GM12873 (cell line): ENCODE measurements around the gene B4GALT5.

ENCODE experiments used
- TF ChIP-seq, protein P1 (sequence below): IDR thresholded peaks from 2 replicates; pipeline ENCODE4 v1.5.1; 2012; ENCODE audit warnings: low read depth, mild to moderate bottlenecking, moderate library complexity, low read length, control low read depth; ENCODE audit not compliant: insufficient read depth; ENCODE audit errors: missing control alignments

The B4GALT5 gene

DNA sequence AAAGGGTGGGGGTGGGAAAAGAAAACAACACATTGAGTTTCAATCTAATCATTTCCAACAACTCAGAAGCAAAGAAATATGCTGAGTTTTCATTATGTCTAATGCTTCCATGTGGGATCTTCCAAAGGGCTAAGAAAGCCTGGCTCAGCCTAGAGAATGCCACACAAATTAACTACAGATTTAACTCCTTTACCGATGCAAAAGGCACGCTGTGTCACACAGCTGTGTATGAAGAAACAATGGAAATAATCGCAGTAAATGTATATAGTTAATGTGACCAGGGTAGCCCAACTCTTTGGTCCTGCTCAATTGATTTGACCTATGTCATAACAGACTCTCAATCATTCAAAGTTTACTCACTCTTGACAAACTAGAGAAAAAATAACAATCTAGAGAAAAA, 17.8 kb downstream of the B4GALT5 start:
- TF ChIP-seq, protein P1, sequence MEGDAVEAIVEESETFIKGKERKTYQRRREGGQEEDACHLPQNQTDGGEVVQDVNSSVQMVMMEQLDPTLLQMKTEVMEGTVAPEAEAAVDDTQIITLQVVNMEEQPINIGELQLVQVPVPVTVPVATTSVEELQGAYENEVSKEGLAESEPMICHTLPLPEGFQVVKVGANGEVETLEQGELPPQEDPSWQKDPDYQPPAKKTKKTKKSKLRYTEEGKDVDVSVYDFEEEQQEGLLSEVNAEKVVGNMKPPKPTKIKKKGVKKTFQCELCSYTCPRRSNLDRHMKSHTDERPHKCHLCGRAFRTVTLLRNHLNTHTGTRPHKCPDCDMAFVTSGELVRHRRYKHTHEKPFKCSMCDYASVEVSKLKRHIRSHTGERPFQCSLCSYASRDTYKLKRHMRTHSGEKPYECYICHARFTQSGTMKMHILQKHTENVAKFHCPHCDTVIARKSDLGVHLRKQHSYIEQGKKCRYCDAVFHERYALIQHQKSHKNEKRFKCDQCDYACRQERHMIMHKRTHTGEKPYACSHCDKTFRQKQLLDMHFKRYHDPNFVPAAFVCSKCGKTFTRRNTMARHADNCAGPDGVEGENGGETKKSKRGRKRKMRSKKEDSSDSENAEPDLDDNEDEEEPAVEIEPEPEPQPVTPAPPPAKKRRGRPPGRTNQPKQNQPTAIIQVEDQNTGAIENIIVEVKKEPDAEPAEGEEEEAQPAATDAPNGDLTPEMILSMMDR: no peak

DNA sequence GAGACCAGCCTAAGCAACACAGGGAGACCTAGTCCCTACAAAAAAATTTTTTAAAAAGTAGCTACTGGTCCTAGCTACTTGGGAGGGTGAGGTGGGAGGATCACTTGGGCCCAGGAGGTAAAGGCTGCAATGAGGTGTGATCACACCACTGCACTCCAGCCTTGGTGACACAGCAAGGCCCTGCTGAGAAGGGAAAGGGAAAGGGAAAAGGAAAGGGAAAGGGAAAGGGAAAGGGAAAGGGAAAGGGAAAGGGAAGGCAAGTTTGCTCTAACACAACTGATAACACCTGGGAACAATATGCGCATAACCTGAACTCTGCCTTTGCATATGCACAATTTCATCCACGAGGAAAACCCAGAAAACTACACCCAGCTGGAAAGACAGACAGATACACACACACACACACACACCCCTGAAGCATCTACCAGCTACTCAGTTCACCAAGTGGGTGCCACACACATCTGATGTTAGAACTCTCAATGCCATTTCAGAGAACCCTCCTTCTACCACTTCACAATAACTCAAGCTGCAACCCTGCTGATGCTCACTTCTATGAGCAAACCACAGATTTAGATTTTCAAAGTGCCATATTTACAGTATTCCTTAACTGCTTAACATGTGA, 19.1 kb downstream of the B4GALT5 start:
- TF ChIP-seq, protein P1: no peak

DNA sequence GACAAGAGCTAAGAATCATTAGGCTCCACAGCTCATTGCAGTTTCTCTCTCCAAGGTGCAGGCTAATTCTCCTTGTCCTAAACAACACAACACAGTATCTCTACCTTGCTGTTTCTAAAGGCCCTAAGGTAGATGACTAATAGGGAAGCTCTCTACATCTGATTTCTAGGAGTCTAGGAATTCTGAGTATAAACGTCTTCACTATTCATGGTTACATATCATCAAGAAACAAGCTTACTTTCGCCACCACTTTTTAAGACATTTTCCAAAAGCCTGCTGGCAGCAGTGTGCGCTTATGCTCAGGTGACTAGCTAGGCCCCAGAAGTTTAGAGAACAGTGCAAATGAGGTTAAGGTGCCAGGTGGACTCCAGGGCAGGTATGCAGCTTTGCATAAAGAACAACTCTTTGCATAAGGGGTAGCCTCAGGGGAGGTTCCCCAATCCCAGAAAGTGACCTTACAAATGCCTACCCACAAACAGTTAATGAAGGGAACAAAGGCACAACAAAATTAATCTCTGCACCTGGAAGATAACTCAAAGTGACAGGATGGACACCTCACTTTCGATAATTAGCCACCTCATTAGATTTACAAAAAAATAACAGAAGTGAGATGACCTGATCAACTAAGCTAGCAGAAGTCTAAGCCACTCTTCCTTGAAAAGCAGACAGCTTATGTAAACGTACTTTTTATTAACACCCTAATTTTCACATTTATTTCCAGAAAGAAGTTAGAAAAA, 20.1 kb downstream of the B4GALT5 start:
- TF ChIP-seq, protein P1: no peak

DNA sequence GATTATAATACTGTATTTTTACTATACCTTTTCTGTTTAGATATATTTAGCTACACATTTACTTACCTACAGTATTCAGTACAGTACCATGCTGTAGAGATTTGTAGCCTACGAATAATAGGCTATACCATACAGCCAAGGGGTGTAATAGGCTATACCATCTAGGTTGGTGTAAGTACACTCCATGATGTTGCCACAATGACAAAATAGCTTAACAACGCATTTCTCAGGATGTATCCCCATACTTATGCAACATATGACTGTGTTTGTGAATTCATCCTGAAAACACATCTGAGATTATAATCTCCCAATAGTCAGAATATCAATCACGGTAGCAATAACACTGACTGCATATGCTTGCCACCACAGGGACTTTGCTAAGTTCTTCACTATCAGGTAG, 20.7 kb downstream of the B4GALT5 start:
- TF ChIP-seq, protein P1: no peak

DNA sequence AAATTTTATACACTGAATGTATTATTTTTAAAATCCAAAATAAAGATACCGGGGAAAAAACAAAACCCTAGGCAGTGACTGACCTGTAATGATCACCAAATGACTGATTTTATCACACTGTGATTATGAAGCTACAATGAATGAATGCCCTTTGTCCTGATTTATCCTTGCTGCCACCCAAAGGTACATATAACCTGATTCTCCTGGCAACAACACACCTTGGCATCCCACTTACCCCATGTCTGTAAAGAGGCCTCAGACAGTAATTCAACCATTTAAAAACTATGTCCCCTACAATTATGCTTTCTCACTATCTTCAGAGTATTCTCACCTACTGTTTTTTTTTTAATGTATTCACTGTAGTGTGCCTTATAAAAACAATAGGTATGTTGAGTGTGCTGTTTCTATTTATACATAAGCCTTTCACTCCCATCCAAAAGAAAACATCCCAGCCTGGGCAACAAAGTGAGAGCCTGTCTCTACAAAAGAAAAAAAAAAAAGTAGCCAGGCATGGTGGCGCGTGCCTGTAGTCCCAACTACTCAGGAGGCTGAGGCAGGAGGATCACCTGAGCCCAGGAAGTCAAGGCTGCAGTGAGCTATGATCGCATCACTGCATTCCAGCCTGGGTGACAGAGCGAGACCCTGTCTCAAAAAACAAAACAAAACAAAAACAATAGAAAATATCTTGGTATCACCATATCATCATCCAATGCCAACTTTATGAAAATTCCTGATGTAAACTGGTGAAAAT, 21.7 kb downstream of the B4GALT5 start:
- TF ChIP-seq, protein P1: no peak

DNA sequence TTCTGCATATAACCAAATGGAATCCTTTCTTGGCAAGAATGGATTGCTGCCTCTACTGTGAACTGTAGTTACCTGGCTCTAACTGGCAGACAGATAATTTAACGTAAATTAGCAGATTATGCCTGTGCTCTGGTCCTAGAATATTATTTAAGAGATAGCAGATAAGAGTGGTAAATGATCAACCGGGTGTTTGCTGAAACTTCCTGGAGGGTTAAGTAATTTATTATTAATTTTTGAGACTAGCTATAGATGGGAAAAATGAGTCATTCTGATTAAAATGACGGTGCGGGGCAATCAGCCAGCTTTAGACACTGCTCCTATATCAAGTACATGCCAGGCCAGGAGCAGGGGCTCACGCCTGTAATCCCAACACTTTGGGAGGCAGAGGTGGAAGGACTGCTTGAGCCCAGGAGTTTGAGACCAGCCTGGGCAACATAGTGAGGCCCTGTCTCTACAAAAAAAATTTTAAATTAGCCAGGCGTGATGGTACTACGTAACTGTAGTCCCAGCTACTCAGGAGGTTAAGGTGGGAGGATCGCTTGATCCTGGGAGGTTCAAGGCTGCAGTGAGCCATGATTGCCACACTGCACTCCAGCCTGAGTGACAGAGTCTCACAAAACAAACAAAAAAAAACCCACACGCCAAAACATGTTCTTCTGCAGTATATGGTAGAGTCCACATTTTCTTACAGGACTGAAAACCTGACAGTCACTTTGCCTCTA, 22.6 kb downstream of the B4GALT5 start:
- TF ChIP-seq, protein P1: no peak
